OCI-LY1 (cell line): ENCODE measurements around the gene SLC26A11.

ENCODE experiments used
- CTCF ChIP-seq: fragments of 200-600 bp; sonication (generic), shearing (Covaris generic); IDR thresholded peaks from 2 replicates; pipeline ENCODE4 v1.5.1; 2017; ENCODE audit warnings: mild to moderate bottlenecking, antibody characterized with exemption, low read length, moderate library complexity, mixed read lengths
- EZH2 ChIP-seq: fragments of 200-600 bp; sonication (generic), shearing (Covaris generic); IDR thresholded peaks from 2 replicates; pipeline ENCODE4 v1.8.0; 2017; ENCODE audit warnings: borderline replicate concordance, mixed run types, mild to moderate bottlenecking, antibody characterized with exemption, low read length, moderate library complexity, mixed read lengths

GRCh38 chr17:80187090-80187489 is 33.1 kb upstream of the SLC26A11 start:
- TF ChIP-seq CTCF = no peak
- no peak for TF ChIP-seq EZH2
